ENCODE measurements around the gene PLP1. TPM values are rescaled to one million over a fixed set of nuclear protein-coding genes. Genes with fewer than 3 reads are reported as not detected.

Gene PLP1
- total RNA-seq, 1 experiment from 2014 or later: not detected

DNA sequence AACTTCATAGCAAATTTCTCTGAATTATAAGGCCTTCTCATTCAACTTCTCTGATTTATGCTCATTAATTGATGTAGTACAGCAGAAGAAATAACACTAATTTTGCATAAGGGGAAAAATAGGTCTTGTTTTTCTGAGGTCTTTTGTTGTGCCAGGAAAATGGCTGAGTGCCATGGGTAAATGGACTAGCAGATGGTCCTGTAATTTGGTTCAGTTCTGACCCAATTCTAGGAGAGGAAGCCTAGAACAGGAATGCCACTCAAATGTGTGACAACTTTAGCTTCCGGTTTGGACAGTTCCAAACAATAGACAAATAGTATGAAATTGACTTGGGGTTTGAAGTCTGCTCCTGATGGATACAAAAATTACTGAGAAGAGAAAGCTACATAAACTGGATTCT lies 49.2 kb downstream of the PLP1 start:
- DNase-seq (ENCODE audit: low spot score): no peak

DNA sequence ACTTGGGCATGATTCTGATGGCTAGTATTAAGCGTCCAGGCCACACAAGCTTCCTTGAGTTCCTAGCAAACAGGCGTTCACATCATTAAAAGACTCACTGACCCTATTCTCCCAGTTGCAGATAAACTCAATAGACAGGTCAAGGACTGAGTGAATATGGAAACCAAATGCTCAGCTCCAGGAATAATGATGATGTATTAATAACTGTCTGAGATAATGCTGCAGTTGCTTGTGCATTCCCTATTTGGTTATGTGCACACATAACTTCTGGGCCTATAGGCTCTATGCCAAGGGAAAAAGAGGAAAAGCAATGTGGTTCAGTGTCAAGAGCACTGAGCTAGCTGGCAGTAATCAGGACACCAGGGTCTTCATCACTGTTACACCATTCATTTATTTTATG lies 51.9 kb downstream of the PLP1 start:
- no peak for DNase-seq (ENCODE audit: low spot score)

GRCh38 chrX:103830848-103831247 lies 54.2 kb downstream of the PLP1 start:
- no peak for DNase-seq (ENCODE audit: low spot score)

DNA sequence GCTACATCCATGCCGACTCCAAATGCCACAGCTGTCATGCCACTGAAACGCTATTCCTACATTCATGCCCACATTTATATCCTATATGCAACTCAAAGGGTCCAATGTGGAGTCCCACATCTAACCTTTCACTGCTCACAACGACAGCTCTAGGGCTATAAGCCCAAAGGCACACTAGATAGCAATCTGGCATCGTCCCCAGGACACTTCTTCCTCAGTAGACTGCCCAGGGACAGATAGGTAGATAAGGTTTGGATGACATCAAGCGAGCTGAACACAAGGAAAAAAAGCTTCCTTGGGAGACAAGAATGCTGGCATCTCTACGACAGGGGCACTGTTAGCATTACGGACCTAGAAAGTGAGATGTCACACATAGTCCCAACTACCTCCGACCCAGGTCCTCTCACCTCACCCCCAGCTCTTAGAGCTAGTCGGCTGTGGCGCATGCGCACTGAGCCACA lies 54.7 kb downstream of the PLP1 start:
- DNase-seq (ENCODE audit: low spot score): peak; percentile 49

DNA sequence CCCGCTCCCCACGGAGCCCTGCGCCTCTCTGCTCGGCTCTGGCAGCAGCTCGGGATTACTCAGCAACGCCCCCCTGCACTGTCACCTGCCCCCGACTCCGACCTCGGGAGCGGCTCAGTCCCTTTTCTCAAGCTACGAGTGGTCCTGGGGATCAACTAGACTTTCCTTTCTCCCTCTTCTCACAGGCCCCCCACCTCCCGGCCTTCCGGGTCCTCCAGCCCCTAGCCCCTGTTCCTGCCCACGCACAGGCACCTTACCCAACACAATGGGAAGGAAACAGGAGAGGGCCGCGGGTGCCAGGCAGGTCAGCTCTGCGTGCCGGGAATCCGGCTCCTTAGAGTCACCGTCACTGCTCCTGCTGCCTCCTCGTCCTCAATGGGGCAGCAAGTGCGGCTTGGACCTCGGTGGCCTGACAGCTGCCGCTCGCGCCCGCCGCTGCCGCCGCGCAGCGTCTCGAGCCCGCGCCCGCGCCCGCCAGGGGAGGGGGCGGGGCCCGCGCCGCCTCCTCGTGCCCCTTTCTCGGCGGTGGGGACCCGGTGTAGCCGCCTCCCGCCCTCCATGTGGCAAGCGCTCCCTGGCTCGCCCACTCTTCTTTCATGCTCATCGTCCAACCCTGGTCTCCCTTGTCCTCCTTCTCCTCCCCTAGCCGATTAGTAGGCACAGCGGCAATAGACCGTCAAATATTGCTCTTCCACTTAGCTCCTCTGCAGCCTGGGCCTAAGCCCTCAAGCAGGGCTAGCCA lies 55.3 kb downstream of the PLP1 start, which contains the start of gene RAB9B:
Gene RAB9B, minus strand, starts transcription at position 455 of the 742 bp plus-strand sequence. CDS start 6,473 bp downstream, outside the sequence.
- no peak for DNase-seq (ENCODE audit: low spot score)

- no peak for DNase-seq (ENCODE audit: low spot score)
These were observed 62.8 kb downstream of the PLP1 start for GRCh38 chrX:103839404-103839803.

Other genes starting within 250 kb of the PLP1 start
- 2.2 and 3.2 TPM in 2 replicates for gene TCEAL4, start 191.3 kb upstream of the PLP1 start, total RNA-seq (2014; rRNA removed; shearing (Covaris generic))
- 0.31 and 0.71 TPM in 2 replicates for gene TCEAL3, start 168.9 kb upstream of the PLP1 start, total RNA-seq (2014; rRNA removed; shearing (Covaris generic))
- gene TCEAL1, start 147.9 kb upstream of the PLP1 start, total RNA-seq (2014; rRNA removed; shearing (Covaris generic)): 5.6 and 8.4 TPM in 2 replicates
- gene MORF4L2, start 90.1 kb upstream of the PLP1 start, total RNA-seq (2014; rRNA removed; shearing (Covaris generic)): 185 and 224 TPM in 2 replicates
- gene TMEM31, start 65.9 kb upstream of the PLP1 start, total RNA-seq (2014; rRNA removed; shearing (Covaris generic)): not detected in 2 replicates
- not detected in 2 replicates for gene RAB9B, start 55.4 kb downstream of the PLP1 start, total RNA-seq (2014; rRNA removed; shearing (Covaris generic))
- gene TMSB15B, start 185.8 kb downstream of the PLP1 start, total RNA-seq (2014; rRNA removed; shearing (Covaris generic)): not detected in 2 replicates
- not detected in 2 replicates for gene H2BW1, start 236.9 kb downstream of the PLP1 start, total RNA-seq (2014; rRNA removed; shearing (Covaris generic))

All from HT-29 (cell line).